ENCODE measurements around the gene KCNMA1. TPM values are rescaled to one million over a fixed set of nuclear protein-coding genes. Genes with fewer than 3 reads are reported as not detected.

KCNMA1 gene
- total RNA-seq, 1 experiment from 2014 or later, result 143 TPM

DNA sequence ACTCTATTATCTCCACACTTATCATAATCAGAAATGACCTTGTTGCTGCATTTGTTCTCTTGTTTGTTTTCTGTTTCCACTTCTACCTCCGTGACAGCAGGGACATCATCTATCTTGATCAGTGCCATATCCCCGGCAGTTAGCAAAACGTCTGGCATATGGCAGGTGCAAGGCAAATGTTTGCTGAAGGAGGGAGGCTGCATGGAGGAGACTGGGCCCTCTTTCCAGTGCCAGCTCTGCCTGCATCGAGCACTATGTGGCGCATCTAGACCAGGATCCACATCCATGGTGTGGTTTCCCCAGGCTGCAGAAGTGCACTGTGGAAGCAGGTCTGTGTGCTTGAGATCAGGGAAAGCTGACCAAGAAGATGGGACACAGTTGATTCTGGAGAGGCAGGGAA, 181.2 kb downstream of the KCNMA1 start:
- 0 out of 2 replicates have a peak, but pooled peaks have one; percentile 2 for ATAC-seq

GRCh38 chr10:77455561-77455960, 182.0 kb downstream of the KCNMA1 start:
- ATAC-seq (peak; percentile 79), DNase-seq (peak; percentile 91)
- Histone ChIP-seq H3K27ac (ENCODE audit: low read length) (no peak overlapping the region), H3K4me1 (ENCODE audit: insufficient read depth, low read length) (peaks cover 31% of the 10 kb centered on the region), H3K4me3 (ENCODE audit: low read length) (no peak overlapping the region), H3K9ac (ENCODE audit: low read length) (no peak overlapping the region), H3K9me3 (ENCODE audit: low read length) (no peaks in the 10 kb centered on the region), H3K4me2 (ENCODE audit: low read length) (peak overlapping the region; percentile 1; the same call in 1 of the 2 replicates), H3K9me2 (replicated peaks; ENCODE audit: low read length) (no peaks in the 10 kb centered on the region), H3K27me3 (ENCODE audit: low read length) (no peaks in the 10 kb centered on the region), H3K36me3 (ENCODE audit: low read depth, low read length) (no peaks in the 10 kb centered on the region), H2AFZ (ENCODE audit: low read length) (no peak overlapping the region), H3K79me2 (ENCODE audit: low read length) (no peaks in the 10 kb centered on the region), H3F3A (ENCODE audit: low read length, unreplicated experiment) (no peaks in the 10 kb centered on the region), H4K20me1 (ENCODE audit: low read length) (no peaks in the 10 kb centered on the region)
- TF ChIP-seq, protein P1, sequence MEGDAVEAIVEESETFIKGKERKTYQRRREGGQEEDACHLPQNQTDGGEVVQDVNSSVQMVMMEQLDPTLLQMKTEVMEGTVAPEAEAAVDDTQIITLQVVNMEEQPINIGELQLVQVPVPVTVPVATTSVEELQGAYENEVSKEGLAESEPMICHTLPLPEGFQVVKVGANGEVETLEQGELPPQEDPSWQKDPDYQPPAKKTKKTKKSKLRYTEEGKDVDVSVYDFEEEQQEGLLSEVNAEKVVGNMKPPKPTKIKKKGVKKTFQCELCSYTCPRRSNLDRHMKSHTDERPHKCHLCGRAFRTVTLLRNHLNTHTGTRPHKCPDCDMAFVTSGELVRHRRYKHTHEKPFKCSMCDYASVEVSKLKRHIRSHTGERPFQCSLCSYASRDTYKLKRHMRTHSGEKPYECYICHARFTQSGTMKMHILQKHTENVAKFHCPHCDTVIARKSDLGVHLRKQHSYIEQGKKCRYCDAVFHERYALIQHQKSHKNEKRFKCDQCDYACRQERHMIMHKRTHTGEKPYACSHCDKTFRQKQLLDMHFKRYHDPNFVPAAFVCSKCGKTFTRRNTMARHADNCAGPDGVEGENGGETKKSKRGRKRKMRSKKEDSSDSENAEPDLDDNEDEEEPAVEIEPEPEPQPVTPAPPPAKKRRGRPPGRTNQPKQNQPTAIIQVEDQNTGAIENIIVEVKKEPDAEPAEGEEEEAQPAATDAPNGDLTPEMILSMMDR (conservative IDR thresholded peaks at IDR 0.05; ENCODE audit: low read depth, low read length), result no peak
- no peak for TF ChIP-seq EZH2 (IDR thresholded peaks at IDR 0.05; ENCODE audit: low read length, unreplicated experiment)
- TF ChIP-seq EZH2phosphoT487 (IDR thresholded peaks at IDR 0.05; ENCODE audit: borderline replicate concordance, low read length), result no peak
- BruUV-seq (replicated peaks), result no TSS peak
- intact Hi-C loops (cut with micrococcal nuclease), result no loop called here
- POLR2A ChIA-PET (ENCODE audit: unreplicated experiment), result interaction anchor here (0.6 kb wide), 1 partner anchor 290 kb away, joined by 14 read pairs; no protein-coding TSS in a partner anchor
- CTCF ChIA-PET, result interaction anchor here (0.6 to 1.6 kb wide), 3 partner anchors 27 to 76 kb away, joined by 3 to 5 read pairs (median 4); no protein-coding TSS in a partner anchor

More for the DNA sequence above, 181.2 kb downstream of the KCNMA1 start:
- Histone ChIP-seq H3K9me3 (ENCODE audit: low read length) (no peaks in the 10 kb centered on the region), H3K9ac (ENCODE audit: low read length) (no peak overlapping the region), H3F3A (ENCODE audit: low read length, unreplicated experiment) (no peaks in the 10 kb centered on the region), H2AFZ (ENCODE audit: low read length) (no peak overlapping the region), H3K9me2 (replicated peaks; ENCODE audit: low read length) (no peaks in the 10 kb centered on the region), H4K20me1 (ENCODE audit: low read length) (no peaks in the 10 kb centered on the region), H3K36me3 (ENCODE audit: low read depth, low read length) (no peaks in the 10 kb centered on the region), H3K4me1 (ENCODE audit: insufficient read depth, low read length) (peaks cover 31% of the 10 kb centered on the region), H3K4me2 (ENCODE audit: low read length) (no peak overlapping the region), H3K27me3 (ENCODE audit: low read length) (no peaks in the 10 kb centered on the region), H3K79me2 (ENCODE audit: low read length) (no peaks in the 10 kb centered on the region), H3K4me3 (ENCODE audit: low read length) (no peak overlapping the region), H3K27ac (ENCODE audit: low read length) (no peak overlapping the region)
- no peak for DNase-seq
- ChIA-PET POLR2A (ENCODE audit: unreplicated experiment) (no interaction called here), CTCF (interaction anchor here (0.6 to 1.6 kb wide), 2 partner anchors 75 to 185 kb away, joined by 3 to 5 read pairs; no protein-coding TSS in a partner anchor)
- BruUV-seq (replicated peaks), result no TSS peak
- TF ChIP-seq, protein P1 (conservative IDR thresholded peaks at IDR 0.05; ENCODE audit: low read depth, low read length), result no peak
- TF ChIP-seq EZH2 (IDR thresholded peaks at IDR 0.05; ENCODE audit: low read length, unreplicated experiment) (no peak), EZH2phosphoT487 (IDR thresholded peaks at IDR 0.05; ENCODE audit: borderline replicate concordance, low read length) (no peak)
- intact Hi-C loops (cut with micrococcal nuclease), result no loop called here

- CTCF ChIA-PET, result no interaction called here
- no peak for ATAC-seq
Measured at GRCh38 chr10:77452952-77453564, 184.6 kb downstream of the KCNMA1 start.

More at GRCh38 chr10:77452952-77453564, 184.6 kb downstream of the KCNMA1 start:
- intact Hi-C loops (cut with micrococcal nuclease), result no loop called here
- H3K9me3 ChIP-seq (ENCODE audit: low read length), result no peaks in the 10 kb centered on the region
- no peaks in the 10 kb centered on the region for H3K36me3 ChIP-seq (ENCODE audit: low read depth, low read length)
- no peak overlapping the region for H2AFZ ChIP-seq (ENCODE audit: low read length)
- POLR2A ChIA-PET (ENCODE audit: unreplicated experiment), result no interaction called here
- H3K4me2 ChIP-seq (ENCODE audit: low read length), result no peak overlapping the region
- no peaks in the 10 kb centered on the region for H3K27me3 ChIP-seq (ENCODE audit: low read length)
- H3F3A ChIP-seq (ENCODE audit: low read length, unreplicated experiment), result no peaks in the 10 kb centered on the region
- TF ChIP-seq EZH2 (IDR thresholded peaks at IDR 0.05; ENCODE audit: low read length, unreplicated experiment), result no peak
- TF ChIP-seq EZH2phosphoT487 (IDR thresholded peaks at IDR 0.05; ENCODE audit: borderline replicate concordance, low read length), result no peak
- BruUV-seq (replicated peaks), result no TSS peak
- H3K4me3 ChIP-seq (ENCODE audit: low read length), result no peak overlapping the region
- peaks cover 16% of the 10 kb centered on the region for H3K4me1 ChIP-seq (ENCODE audit: insufficient read depth, low read length)
- H4K20me1 ChIP-seq (ENCODE audit: low read length), result no peaks in the 10 kb centered on the region
- no peak for DNase-seq
- H3K27ac ChIP-seq (ENCODE audit: low read length), result no peak overlapping the region
- H3K9ac ChIP-seq (ENCODE audit: low read length), result no peak overlapping the region
- H3K79me2 ChIP-seq (ENCODE audit: low read length), result no peaks in the 10 kb centered on the region
- no peaks in the 10 kb centered on the region for H3K9me2 ChIP-seq (replicated peaks; ENCODE audit: low read length)

Measured in PC-3 (cell line).